GM12892 (cell line): Measurements from ENCODE around the gene NRP1.

Source experiments
- POLR2A ChIP-seq: IDR thresholded peaks from 2 replicates; pipeline ENCODE4 v1.6.1; 2011; ENCODE audit warnings: low read depth, low read length, control low read depth
- POLR2AphosphoS5 ChIP-seq: IDR thresholded peaks from 2 replicates; pipeline ENCODE4 v1.6.1; 2011; ENCODE audit warnings: low read depth, low read length, control low read depth

DNA sequence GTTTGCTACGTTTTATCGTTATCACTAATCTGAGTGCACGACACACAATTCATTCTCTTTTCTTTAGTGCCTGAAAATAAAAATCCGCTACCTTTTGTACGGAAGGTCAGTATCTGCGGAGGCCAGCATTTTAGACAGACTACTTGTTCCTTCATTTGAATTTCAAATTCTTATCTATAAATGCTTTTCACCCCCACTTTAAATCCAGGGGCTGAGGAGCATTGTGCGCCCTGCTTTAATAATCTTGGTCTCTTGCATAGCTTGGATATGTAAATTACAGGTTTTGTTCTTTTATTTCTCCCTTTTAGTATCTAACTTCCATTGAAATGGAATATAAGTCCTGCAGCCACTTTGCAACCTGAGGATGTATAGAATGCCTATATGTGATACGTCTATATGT lies 44.7 kb downstream of the NRP1 start:
- TF ChIP-seq POLR2AphosphoS5 (no peak), POLR2A (no peak)
